ENCODE data around the gene PRPF38A.

PRPF38A gene

DNA sequence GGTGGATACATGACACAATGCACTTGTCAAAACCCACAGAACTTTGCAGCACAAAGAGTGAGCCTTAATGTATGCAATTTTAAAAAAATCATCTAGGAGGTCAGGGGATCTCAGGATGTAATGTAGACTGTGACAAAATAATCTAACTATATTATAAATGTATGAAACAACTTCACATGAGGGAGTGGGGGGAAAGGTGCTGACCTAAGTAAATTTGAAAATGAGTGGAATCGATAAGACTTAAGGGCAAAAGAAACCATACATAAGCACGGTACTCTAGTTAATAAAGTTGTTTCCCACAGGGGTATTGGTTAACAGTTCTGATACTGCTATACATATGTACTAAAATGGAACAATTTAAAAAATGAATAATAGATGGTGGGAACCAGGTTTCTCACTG lies 64.7 kb downstream of the PRPF38A start:
- no peak for DNase-seq

All from DMS79 (cell line).